Pancreas (tissue), 10 donors: ENCODE measurements around the gene ANKS1A. TPM values are rescaled to one million over a fixed set of nuclear protein-coding genes. Genes with fewer than 3 reads are reported as not detected.

ENCODE experiments used
- ATAC-seq, 4 donors: fragments of 200-7000 bp; cut with Tn5 transposase; one replicate each; pipeline versions ENCODE4 v1.8.0 to v1.9.1; 2020; ENCODE audit warnings: mild to moderate bottlenecking in 4 of 4, moderate library complexity in 4 of 4
- DNase-seq, 6 donors: peaks; one replicate each; pipeline ENCODE4 v3.0.0-alpha.2; 2020
- FAIRE-seq: peaks from 2 replicates; lab custom pipeline; 2012; peaks lifted over from hg19 to GRCh38; lab: Jason Lieb, UNC
- H3K27ac ChIP-seq, 4 donors: fragments of 200-600 bp; sonication (generic); 1 replicate in 3 of 4; 2 replicates in 1 of 4; pipeline versions ENCODE4 v1.5.0 to v1.8.0; 2020
- H3K27me3 ChIP-seq, 4 donors: fragments of 200-600 bp; one replicate each; pipeline ENCODE4 v1.8.0; 2021
- H3K36me3 ChIP-seq, 3 donors: fragments of 200-600 bp; sonication (generic) in 1 of 3; one replicate each; pipeline versions ENCODE4 v1.5.0 to v1.8.0; 2020 to 2021
- H3K4me1 ChIP-seq, 3 donors: fragments of 200-600 bp; one replicate each; pipeline ENCODE4 v1.8.0; 2021
- H3K4me3 ChIP-seq, 4 donors: fragments of 200-600 bp; sonication (generic) in 2 of 4; one replicate each; pipeline versions ENCODE4 v1.5.0 to v1.8.0; 2020 to 2021
- H3K9me3 ChIP-seq, 4 donors: fragments of 200-600 bp; one replicate each; pipeline ENCODE4 v1.8.0; 2021
- WGBS, 2 donors: extraction: QIAGEN DNeasy Blood & Tissue Kit; methylation state at CpG; one replicate each; pipeline ENCODE4 v1.1.7; 2013; 5-methylcytosine and 5-hydroxymethylcytosine counted together
- intact Hi-C, 3 donors: fragments of 100-400 bp; cut with DNase I; formaldehyde crosslinking; loops; one replicate each; pipeline versions ENCODE4 v1.11.1 to v1.14.2; 2022
- polyA plus RNA-seq, 2 donors: library from polyadenylated mRNA; stranded (reverse); fragments of 200-250 nt; gene quantifications; one replicate each; pipeline ENCODE4 v1.2.3, GENCODE V29; 2013
- total RNA-seq, 6 donors: library from RNA; stranded (reverse); fragmentation: NEBNext Ultra II Directional in 4 of 6; extraction: Animal tissue kit (Norgen Biotek cat#: 25700) in 4 of 6; gene quantifications; one replicate each; pipeline versions ENCODE4 v1.2.1 to v1.2.4, GENCODE V29; 2021 to 2023
- TF ChIP-seq, protein P1 (sequence below), 4 donors: fragments of 200-600 bp; sonication (generic) in 3 of 4; IDR thresholded peaks; one replicate each; pipeline versions ENCODE4 v1.5.0 to v1.8.0; 2021; ENCODE audit warnings: antibody characterized with exemption in 4 of 4
- donor health status: healthy with polysubstance abuse.
- donor health status: DM: no; HTN: no; CAD: no; lungs with moderate emphysema.
- donor health status: DM: no; HTN: no; CAD: no.
- donor health status: control.
- donor health status: control.
- donor health status: Bipolar disorder and iron deficiency.
- donor health status: DM: yes; HTN: yes; CAD: no.
- donor health status: DM: no; HTN: no; CAD: no.
- donor health status: DM: no; HTN: no; CAD: no.
- donor health status: DM: yes; HTN: yes; CAD: no.

Gene ANKS1A
- total and polyA plus RNA-seq, 8 donors: 6.1 to 16.7 (median 8.0) TPM

DNA sequence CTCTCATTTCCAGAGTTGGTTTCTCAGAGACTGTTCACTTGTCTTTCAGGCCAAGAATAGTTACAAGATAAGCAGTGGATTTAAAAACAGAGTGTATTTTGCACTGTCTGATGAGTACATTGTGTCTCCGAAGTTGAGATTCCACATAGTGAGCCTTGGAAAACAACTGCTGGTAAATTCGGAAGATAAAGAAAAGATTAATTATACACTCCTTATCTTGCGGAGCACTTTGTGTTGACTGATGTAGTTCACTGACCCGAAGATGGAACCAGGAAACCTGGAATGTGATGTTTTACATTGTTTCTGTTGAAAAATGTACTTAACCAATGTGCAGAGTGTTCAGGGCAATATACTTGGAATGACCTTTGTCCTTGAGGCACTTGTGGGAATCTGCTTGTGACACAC is 51.0 kb downstream of the ANKS1A start:
- TF ChIP-seq, protein P1, sequence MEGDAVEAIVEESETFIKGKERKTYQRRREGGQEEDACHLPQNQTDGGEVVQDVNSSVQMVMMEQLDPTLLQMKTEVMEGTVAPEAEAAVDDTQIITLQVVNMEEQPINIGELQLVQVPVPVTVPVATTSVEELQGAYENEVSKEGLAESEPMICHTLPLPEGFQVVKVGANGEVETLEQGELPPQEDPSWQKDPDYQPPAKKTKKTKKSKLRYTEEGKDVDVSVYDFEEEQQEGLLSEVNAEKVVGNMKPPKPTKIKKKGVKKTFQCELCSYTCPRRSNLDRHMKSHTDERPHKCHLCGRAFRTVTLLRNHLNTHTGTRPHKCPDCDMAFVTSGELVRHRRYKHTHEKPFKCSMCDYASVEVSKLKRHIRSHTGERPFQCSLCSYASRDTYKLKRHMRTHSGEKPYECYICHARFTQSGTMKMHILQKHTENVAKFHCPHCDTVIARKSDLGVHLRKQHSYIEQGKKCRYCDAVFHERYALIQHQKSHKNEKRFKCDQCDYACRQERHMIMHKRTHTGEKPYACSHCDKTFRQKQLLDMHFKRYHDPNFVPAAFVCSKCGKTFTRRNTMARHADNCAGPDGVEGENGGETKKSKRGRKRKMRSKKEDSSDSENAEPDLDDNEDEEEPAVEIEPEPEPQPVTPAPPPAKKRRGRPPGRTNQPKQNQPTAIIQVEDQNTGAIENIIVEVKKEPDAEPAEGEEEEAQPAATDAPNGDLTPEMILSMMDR (IDR thresholded peaks at IDR 0.05): no peak
- no peaks in the 10 kb centered on the region for H3K27me3 ChIP-seq
- DNase-seq (no peak), FAIRE-seq (no peak), ATAC-seq (no peak)
- no peaks in the 10 kb centered on the region for H3K9me3 ChIP-seq
- H3K4me3 ChIP-seq: no peak overlapping the region
- WGBS, 2 donors: 43 to 50% methylated on average over 4 of the region's 4 CpGs
- H3K4me1 ChIP-seq: peaks cover 4 to 8% (median 4%) of the 10 kb centered on the region in 3 donors
- H3K27ac ChIP-seq: no peak overlapping the region
- intact Hi-C loops: no loop called here
- H3K36me3 ChIP-seq: no peaks in the 10 kb centered on the region

- H3K9me3 ChIP-seq: no peaks in the 10 kb centered on the region
- ATAC-seq (no peak), DNase-seq (no peak), FAIRE-seq (no peak)
- H3K27me3 ChIP-seq: no peaks in the 10 kb centered on the region
- intact Hi-C loops: no loop called here
- no peak overlapping the region for H3K27ac ChIP-seq
- H3K4me1 ChIP-seq: peaks cover 0 to 4% (median 0%) of the 10 kb centered on the region in 3 donors
- 95 to 96% methylated on average over 4 of the region's 4 CpGs for WGBS, 2 donors
- TF ChIP-seq, protein P1 (IDR thresholded peaks at IDR 0.05): no peak
- no peaks in the 10 kb centered on the region for H3K36me3 ChIP-seq
- H3K4me3 ChIP-seq: no peak overlapping the region
These were observed 52.4 kb downstream of the ANKS1A start for GRCh38 chr6:34941421-34941820.

- Histone ChIP-seq H3K27ac (no peak overlapping the region), H3K4me1 (no peaks in the 10 kb centered on the region), H3K4me3 (no peak overlapping the region), H3K36me3 (no peaks in the 10 kb centered on the region), H3K27me3 (no peaks in the 10 kb centered on the region), H3K9me3 (no peaks in the 10 kb centered on the region)
- DNase-seq: no peak
- 95 to 100% methylated on average over 1 of the region's 1 CpG for WGBS, 2 donors
- FAIRE-seq: no peak
- intact Hi-C loops: no loop called here
- no peak for ATAC-seq
- TF ChIP-seq, protein P1 (IDR thresholded peaks at IDR 0.05): no peak
These were observed 56.3 kb downstream of the ANKS1A start for GRCh38 chr6:34945317-34945716.

DNA sequence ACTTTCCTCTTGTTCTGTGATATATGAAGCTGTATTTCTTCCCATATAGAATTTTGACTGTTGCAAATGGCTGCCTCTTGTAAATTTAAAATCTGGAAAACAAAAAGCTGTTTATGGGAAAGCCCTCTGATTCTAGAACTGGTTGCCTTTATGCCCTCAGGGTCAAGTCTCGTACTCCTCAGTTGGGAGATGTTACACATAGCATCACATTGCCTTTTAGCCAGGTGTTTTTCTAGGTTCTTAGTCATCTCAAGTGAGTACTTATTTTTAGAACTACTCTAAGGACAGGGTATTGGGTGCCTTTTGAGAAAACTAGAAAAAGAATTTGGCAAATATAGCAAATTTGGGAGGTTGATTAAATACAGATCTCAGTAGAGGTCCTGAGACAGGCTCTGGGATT is 58.5 kb downstream of the ANKS1A start:
- FAIRE-seq: no peak
- no peak overlapping the region for H3K4me3 ChIP-seq

DNA sequence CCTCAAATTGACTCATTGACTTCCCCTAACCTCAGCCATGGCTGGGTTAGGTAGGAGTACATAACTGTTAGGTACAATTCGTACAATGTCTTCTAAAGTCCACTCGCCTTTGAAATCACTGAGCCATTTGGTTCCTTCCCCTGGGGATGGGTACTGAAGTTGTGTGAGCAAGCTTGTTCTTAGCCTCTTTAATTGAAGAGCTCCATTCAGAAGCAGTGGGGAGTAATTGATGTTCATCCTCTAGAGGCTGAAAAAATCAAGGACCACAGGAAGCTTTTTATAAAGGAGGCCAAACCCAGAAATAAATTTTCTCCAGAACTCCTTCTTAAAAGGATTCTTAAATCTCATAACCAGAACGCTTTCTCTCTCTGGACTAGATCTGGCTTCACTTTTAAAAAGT is 60.6 kb downstream of the ANKS1A start:
- TF ChIP-seq, protein P1 (IDR thresholded peaks at IDR 0.05): no peak

More for the DNA sequence above, 58.5 kb downstream of the ANKS1A start:
- Histone ChIP-seq H3K4me1 (no peaks in the 10 kb centered on the region), H3K27ac (no peak overlapping the region), H3K27me3 (no peaks in the 10 kb centered on the region), H3K9me3 (no peaks in the 10 kb centered on the region), H3K36me3 (no peaks in the 10 kb centered on the region)
- ATAC-seq: no peak
- TF ChIP-seq, protein P1 (IDR thresholded peaks at IDR 0.05): no peak
- intact Hi-C loops: no loop called here
- 95 to 96% methylated on average over 1 of the region's 1 CpG for WGBS, 2 donors
- DNase-seq: no peak

More for the DNA sequence above, 60.6 kb downstream of the ANKS1A start:
- DNase-seq (no peak), FAIRE-seq (no peak), ATAC-seq (no peak)
- Histone ChIP-seq H3K4me1 (peaks cover 5 to 12% (median 5%) of the 10 kb centered on the region in 3 donors), H3K9me3 (no peaks in the 10 kb centered on the region), H3K4me3 (no peak overlapping the region), H3K27ac (no peak overlapping the region), H3K27me3 (no peaks in the 10 kb centered on the region), H3K36me3 (no peaks in the 10 kb centered on the region)
- 90 to 91% methylated on average over 3 of the region's 3 CpGs for WGBS, 2 donors
- intact Hi-C loops: no loop called here
